CD4-positive, CD25-positive, alpha-beta regulatory T cell (primary cell): ENCODE results near the gene ZNF263. TPM values are rescaled to one million over a fixed set of nuclear protein-coding genes. Genes with fewer than 3 reads are reported as not detected.
A peak's percentile ranks its signal among the peaks of the same experiment; 100 is the strongest.

Experiments
- ATAC-seq, 2 donors: fragments of 150-1000 bp; cut with Tn5 transposase; one replicate each; pipeline ENCODE4 v1.10.0; 2021; ENCODE audit warnings: low read depth in 2 of 2, moderate number of reproducible peaks in 2 of 2, moderate library complexity in 1 of 2
- DNase-seq, 3 donors: peaks; one replicate each; pipeline versions ENCODE4 v3.0.0 to v3.0.0-alpha.2; 2012 to 2022; ENCODE audit warnings: mixed read lengths in 1 of 3
- H3K27ac ChIP-seq: one replicate; pipeline ENCODE4 v1.7.0; 2013; ENCODE audit warnings: mild to moderate bottlenecking, low read length; ENCODE audit not compliant: insufficient read depth, poor library complexity, severe bottlenecking
- H3K27me3 ChIP-seq: one replicate; pipeline ENCODE4 v1.7.0; 2013; ENCODE audit warnings: low read length; ENCODE audit not compliant: control insufficient read depth, insufficient read depth
- H3K36me3 ChIP-seq: one replicate; pipeline ENCODE4 v1.7.0; 2013; ENCODE audit warnings: mild to moderate bottlenecking, low read length, moderate library complexity; ENCODE audit not compliant: control insufficient read depth, insufficient read depth
- H3K4me1 ChIP-seq: 2 replicates; pipeline ENCODE4 v1.7.0; 2013; ENCODE audit warnings: mild to moderate bottlenecking, low read length; ENCODE audit not compliant: insufficient read depth, control insufficient read depth, poor library complexity, severe bottlenecking
- H3K4me3 ChIP-seq: one replicate; pipeline ENCODE4 v1.7.0; 2013; ENCODE audit warnings: low read depth, mild to moderate bottlenecking, low read length, moderate library complexity
- H3K9me3 ChIP-seq, 2 experiments: 1 replicate in 1 of 2; 2 replicates in 1 of 2; pipeline ENCODE4 v1.7.0; 2013; ENCODE audit warnings: low read length in 2 of 2, mild to moderate bottlenecking in 1 of 2, moderate library complexity in 1 of 2; ENCODE audit not compliant: control insufficient read depth in 2 of 2
- H3K27ac Mint-ChIP-seq, 3 donors: one replicate each; pipeline ENCODE4 v1.8.0; 2020 to 2022; ENCODE audit warnings: mild to moderate bottlenecking in 3 of 3, mixed read lengths in 3 of 3, moderate library complexity in 2 of 3
- H3K27me3 Mint-ChIP-seq: one replicate; pipeline ENCODE4 v1.8.0; 2022; ENCODE audit warnings: mild to moderate bottlenecking, mixed read lengths
- H3K36me3 Mint-ChIP-seq: one replicate; pipeline ENCODE4 v1.8.0; 2020; ENCODE audit warnings: mixed read lengths
- H3K4me1 Mint-ChIP-seq, 4 donors: one replicate each; pipeline ENCODE4 v1.8.0; 2020 to 2022; ENCODE audit warnings: mixed read lengths in 4 of 4, mild to moderate bottlenecking in 1 of 4
- H3K4me3 Mint-ChIP-seq, 4 donors: one replicate each; pipeline ENCODE4 v1.8.0; 2020 to 2022; ENCODE audit warnings: mild to moderate bottlenecking in 4 of 4, mixed read lengths in 4 of 4, moderate library complexity in 3 of 4
- H3K9me3 Mint-ChIP-seq, 7 donors: one replicate each; pipeline ENCODE4 v1.8.0; 2020 to 2022; ENCODE audit warnings: mixed read lengths in 7 of 7, mild to moderate bottlenecking in 3 of 7, moderate library complexity in 2 of 7
- polyA plus RNA-seq, 4 donors: library from polyadenylated mRNA; unstranded; fragments of 300-500 nt; fragmentation: Illumina TruSeq; gene quantifications; one replicate each; pipeline ENCODE4 v1.2.3, GENCODE V29; 2021
- total RNA-seq: library from RNA; stranded (reverse); gene quantifications from one replicate; pipeline ENCODE4 v1.2.3, GENCODE V29; 2022

Gene ZNF263
- total and polyA plus RNA-seq, 5 donors from 2014 or later, result 28.3 to 47.1 (median 40.1) TPM

DNA sequence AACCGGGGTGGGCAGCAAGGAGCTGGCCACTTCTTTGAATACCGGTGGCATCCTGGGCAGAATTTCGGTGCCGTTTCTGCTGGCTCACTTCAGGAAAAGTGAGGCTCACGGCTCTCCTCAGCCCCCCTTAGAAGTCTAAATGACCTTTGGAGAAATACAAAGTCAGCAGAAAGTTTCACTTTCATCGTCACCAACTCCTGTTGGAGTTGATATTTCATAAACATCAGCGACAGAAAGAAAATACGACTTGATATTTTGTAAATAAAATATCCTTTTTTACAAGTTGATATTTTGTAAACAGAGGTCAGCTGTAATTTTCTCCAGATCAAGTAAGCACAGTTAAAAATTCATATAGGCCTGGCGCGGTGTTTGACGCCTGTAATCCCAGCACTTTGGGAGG lies 22.8 kb downstream of the ZNF263 start:
- Histone ChIP-seq H3K27ac (peak overlapping the region; percentile 84), H3K27me3 (no peaks in the 10 kb centered on the region), H3K9me3 (peaks cover 47 to 74% of the 10 kb centered on the region in 2 experiments), H3K36me3 (peaks cover 20% of the 10 kb centered on the region), H3K4me1 (peaks cover 5% of the 10 kb centered on the region), H3K4me3 (peak overlapping the region; percentile 77)
- Mint-ChIP-seq H3K27me3 (no peaks in the 10 kb centered on the region), H3K9me3 (peaks cover 1 to 53% (median 17%) of the 10 kb centered on the region in 7 donors), H3K36me3 (peaks cover 32% of the 10 kb centered on the region), H3K4me3 (peak overlapping the region; percentile 85 to 88 (median 87)), H3K4me1 (peaks cover 5 to 32% (median 10%) of the 10 kb centered on the region in 4 donors), H3K27ac (peak overlapping the region; percentile 75 to 88 (median 86))
- DNase-seq, result no peak
- no peak for ATAC-seq

DNA sequence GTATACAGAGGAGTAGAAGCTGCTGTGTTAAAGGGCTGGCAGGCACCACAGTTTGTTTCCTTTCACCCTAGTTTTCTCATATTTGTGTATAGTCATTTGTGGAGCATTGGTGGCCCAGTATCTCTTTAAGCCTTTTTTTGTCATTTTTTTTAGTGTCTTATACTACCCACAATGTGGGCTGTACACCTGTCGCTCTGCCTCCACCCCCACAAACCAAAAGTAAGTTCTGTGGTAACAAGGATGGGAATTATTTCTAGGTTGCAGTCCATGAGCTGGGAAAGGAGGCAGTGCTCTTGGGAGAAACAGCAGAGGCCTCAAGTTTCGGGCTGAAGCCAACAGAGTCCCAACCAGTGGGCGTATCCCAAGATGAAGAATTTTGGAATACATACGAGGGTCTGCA lies 28.2 kb downstream of the ZNF263 start:
- Histone ChIP-seq H3K9me3 (peaks cover 75 to 98% of the 10 kb centered on the region in 2 experiments), H3K27ac (no peak overlapping the region), H3K27me3 (no peaks in the 10 kb centered on the region), H3K4me3 (no peak overlapping the region), H3K4me1 (no peaks in the 10 kb centered on the region), H3K36me3 (peaks cover 56% of the 10 kb centered on the region)
- no peaks in the 10 kb centered on the region for H3K27me3 Mint-ChIP-seq
- ATAC-seq (no peak), DNase-seq (no peak)
- peaks cover 68% of the 10 kb centered on the region for H3K36me3 Mint-ChIP-seq
- no peak overlapping the region for H3K4me3 Mint-ChIP-seq
- H3K27ac Mint-ChIP-seq, result no peak overlapping the region
- peaks cover 0 to 18% (median 7%) of the 10 kb centered on the region in 4 donors for H3K4me1 Mint-ChIP-seq
- peaks cover 7 to 86% (median 43%) of the 10 kb centered on the region in 7 donors for H3K9me3 Mint-ChIP-seq

DNA sequence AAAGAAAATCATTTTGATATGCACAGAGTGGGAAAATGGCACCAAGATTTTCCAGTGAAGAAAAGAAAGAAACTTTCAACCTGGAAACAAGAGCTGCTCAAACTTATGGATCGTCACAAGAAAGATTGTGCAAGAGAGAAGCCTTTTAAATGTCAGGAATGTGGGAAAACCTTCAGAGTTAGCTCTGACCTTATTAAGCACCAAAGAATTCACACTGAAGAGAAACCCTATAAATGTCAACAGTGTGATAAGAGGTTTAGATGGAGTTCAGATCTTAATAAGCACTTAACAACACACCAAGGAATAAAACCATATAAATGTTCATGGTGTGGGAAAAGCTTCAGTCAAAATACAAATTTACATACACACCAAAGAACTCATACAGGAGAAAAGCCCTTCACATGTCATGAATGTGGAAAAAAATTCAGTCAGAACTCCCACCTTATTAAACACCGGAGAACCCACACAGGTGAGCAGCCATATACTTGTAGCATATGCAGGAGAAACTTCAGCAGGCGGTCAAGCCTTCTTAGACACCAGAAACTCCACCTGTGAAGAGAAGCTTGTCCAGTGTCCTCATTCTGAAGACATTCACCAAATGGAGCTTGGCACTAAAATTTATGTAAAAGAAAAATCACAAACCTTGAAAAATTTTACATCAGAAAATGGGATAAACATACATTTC lies 34.2 kb downstream of the ZNF263 start:
- Histone ChIP-seq H3K4me3 (no peak overlapping the region), H3K27ac (no peak overlapping the region), H3K9me3 (peaks cover 89 to 100% of the 10 kb centered on the region in 2 experiments), H3K4me1 (no peaks in the 10 kb centered on the region), H3K27me3 (no peaks in the 10 kb centered on the region), H3K36me3 (peaks cover 54% of the 10 kb centered on the region)
- H3K9me3 Mint-ChIP-seq, result peaks cover 8 to 89% (median 52%) of the 10 kb centered on the region in 7 donors
- DNase-seq (peak in 1 of 3 donors; percentile 26), ATAC-seq (no peak)
- no peaks in the 10 kb centered on the region for H3K27me3 Mint-ChIP-seq
- no peak overlapping the region for H3K27ac Mint-ChIP-seq
- peak overlapping the region in 1 of 4 donors; percentile 43 for H3K4me3 Mint-ChIP-seq
- peaks cover 0 to 12% (median 1%) of the 10 kb centered on the region in 4 donors for H3K4me1 Mint-ChIP-seq
- peaks cover 68% of the 10 kb centered on the region for H3K36me3 Mint-ChIP-seq

DNA sequence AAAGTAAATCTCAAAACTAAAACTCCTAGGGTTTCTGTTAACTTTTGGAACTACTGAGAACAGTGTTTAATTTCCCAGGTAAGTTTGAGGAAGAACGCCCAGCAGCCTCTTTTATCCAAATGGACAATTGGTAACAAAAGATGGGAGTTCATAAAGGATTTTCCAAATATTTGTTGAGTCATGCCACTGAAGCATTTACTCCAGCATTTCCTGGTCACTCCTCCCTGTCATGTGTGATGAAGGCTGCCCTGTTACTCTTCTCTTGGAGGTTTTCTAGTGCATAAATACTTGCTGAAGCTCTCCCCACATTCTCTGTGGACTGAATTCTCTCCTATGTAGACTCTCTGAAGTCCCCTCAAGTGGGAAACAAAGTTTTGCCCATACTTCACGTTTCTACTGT lies 38.5 kb downstream of the ZNF263 start:
- H3K27me3 ChIP-seq, result no peaks in the 10 kb centered on the region
- H3K9me3 ChIP-seq, result peaks cover 65 to 81% of the 10 kb centered on the region in 2 experiments
- ATAC-seq, result no peak
- H3K27ac Mint-ChIP-seq, result no peak overlapping the region
- no peaks in the 10 kb centered on the region for H3K4me1 ChIP-seq
- H3K36me3 Mint-ChIP-seq, result peaks cover 33% of the 10 kb centered on the region
- H3K4me3 Mint-ChIP-seq, result no peak overlapping the region
- H3K9me3 Mint-ChIP-seq, result peaks cover 4 to 70% (median 28%) of the 10 kb centered on the region in 7 donors
- H3K4me3 ChIP-seq, result no peak overlapping the region
- H3K27ac ChIP-seq, result no peak overlapping the region
- DNase-seq, result no peak
- peaks cover 0 to 4% (median 0%) of the 10 kb centered on the region in 4 donors for H3K4me1 Mint-ChIP-seq
- peaks cover 15% of the 10 kb centered on the region for H3K36me3 ChIP-seq
- H3K27me3 Mint-ChIP-seq, result no peaks in the 10 kb centered on the region

DNA sequence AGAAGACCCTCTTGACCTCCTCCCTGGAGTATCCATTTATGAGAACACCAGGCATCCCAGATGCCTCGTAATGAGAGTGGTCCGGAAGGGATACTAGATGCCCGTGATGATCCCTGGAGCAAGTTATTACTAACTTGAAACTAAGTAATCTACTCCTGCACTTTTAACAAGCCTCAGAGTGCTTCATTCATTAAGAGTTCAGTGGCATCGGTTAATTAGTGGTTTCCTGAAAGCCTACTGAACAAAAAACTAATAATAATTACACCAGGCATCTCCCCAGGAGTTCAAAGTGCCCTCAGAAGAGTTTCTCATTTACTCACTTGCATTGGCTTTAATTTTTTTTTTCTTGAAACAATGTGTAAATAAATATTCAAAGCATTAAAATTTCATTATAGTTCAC lies 44.2 kb downstream of the ZNF263 start:
- Histone ChIP-seq H3K27me3 (no peaks in the 10 kb centered on the region), H3K4me1 (no peaks in the 10 kb centered on the region), H3K9me3 (peaks cover 20 to 28% of the 10 kb centered on the region in 2 experiments), H3K36me3 (no peaks in the 10 kb centered on the region), H3K27ac (no peak overlapping the region), H3K4me3 (no peak overlapping the region)
- Mint-ChIP-seq H3K36me3 (peaks cover 6% of the 10 kb centered on the region), H3K4me1 (no peaks in the 10 kb centered on the region), H3K27me3 (no peaks in the 10 kb centered on the region), H3K4me3 (no peak overlapping the region), H3K9me3 (peaks cover 0 to 31% (median 16%) of the 10 kb centered on the region in 7 donors), H3K27ac (no peak overlapping the region)
- no peak for ATAC-seq
- DNase-seq, result no peak

DNA sequence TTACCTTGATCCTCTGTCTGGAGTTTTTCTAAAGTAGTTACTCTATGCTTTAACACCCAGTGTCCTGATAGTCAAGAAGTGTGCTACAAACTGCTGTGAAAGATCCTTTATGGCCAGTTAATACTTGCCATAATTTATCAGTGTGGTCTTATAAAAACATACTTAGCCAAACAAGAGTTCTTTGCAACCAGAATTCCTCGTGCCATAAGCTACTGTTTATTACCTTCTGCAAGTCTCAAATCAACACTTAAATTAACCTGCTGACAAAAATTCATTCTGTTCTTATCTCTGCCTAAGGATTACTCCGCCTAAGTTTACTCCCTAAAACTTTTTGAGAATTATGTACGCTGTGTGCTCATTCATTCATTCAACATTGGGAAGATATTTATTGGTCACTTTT lies 44.8 kb downstream of the ZNF263 start:
- H3K36me3 ChIP-seq, result no peaks in the 10 kb centered on the region
- ATAC-seq (no peak), DNase-seq (no peak)
- Mint-ChIP-seq H3K27ac (no peak overlapping the region), H3K36me3 (peaks cover 6% of the 10 kb centered on the region), H3K4me1 (no peaks in the 10 kb centered on the region), H3K9me3 (peaks cover 0 to 25% (median 16%) of the 10 kb centered on the region in 7 donors), H3K4me3 (no peak overlapping the region), H3K27me3 (no peaks in the 10 kb centered on the region)
- peaks cover 16 to 23% of the 10 kb centered on the region in 2 experiments for H3K9me3 ChIP-seq
- H3K4me1 ChIP-seq, result no peaks in the 10 kb centered on the region
- no peaks in the 10 kb centered on the region for H3K27me3 ChIP-seq
- H3K27ac ChIP-seq, result no peak overlapping the region
- H3K4me3 ChIP-seq, result no peak overlapping the region

DNA sequence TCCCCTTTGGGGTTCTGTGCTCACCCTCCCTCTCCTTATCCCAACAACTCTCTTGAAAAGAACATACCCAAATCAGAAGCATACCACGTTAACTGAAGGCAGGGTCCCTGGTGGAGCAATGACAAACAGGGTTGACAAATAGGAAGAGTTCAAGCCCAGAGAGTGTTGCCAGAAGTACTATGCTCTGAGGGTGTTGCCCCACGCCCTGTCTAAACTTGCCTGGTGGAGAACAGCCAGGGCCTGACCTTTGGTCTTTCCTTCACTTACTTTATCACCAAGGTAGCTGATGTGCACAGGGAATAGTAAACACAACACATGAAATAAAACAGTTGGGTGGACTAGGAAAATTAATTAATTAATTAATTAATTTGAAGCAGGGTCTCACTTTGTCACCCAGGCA lies 45.4 kb downstream of the ZNF263 start:
- Histone ChIP-seq H3K27ac (no peak overlapping the region), H3K36me3 (no peaks in the 10 kb centered on the region), H3K27me3 (no peaks in the 10 kb centered on the region), H3K4me3 (no peak overlapping the region), H3K4me1 (no peaks in the 10 kb centered on the region), H3K9me3 (peaks cover 11 to 17% of the 10 kb centered on the region in 2 experiments)
- Mint-ChIP-seq H3K4me1 (no peaks in the 10 kb centered on the region), H3K4me3 (no peak overlapping the region), H3K27me3 (peaks cover 4% of the 10 kb centered on the region), H3K27ac (no peak overlapping the region), H3K9me3 (peaks cover 0 to 21% (median 16%) of the 10 kb centered on the region in 7 donors), H3K36me3 (peaks cover 6% of the 10 kb centered on the region)
- DNase-seq (no peak), ATAC-seq (no peak)
